K562 (cell line): ENCODE measurements around the gene TRMT1. TPM values are rescaled to one million over a fixed set of nuclear protein-coding genes. Genes with fewer than 3 reads are reported as not detected.

ENCODE experiments used
- FOXA3 ChIP-seq, 2 experiments: fragments of 450-650 bp in 1 of 2; sonication (generic) in 1 of 2; formaldehyde crosslinking; IDR thresholded peaks in 1 of 2; conservative IDR thresholded peaks in 1 of 2; 2 replicates each; pipeline versions ENCODE4 v1.4.0 to v1.8.0; 2020 to 2022; ENCODE audit warnings: mild to moderate bottlenecking in 2 of 2, missing genetic modification reagents in 1 of 2
- HNRNPK ChIP-seq: fragments of 200-400 bp; formaldehyde crosslinking; IDR thresholded peaks from one replicate; pipeline ENCODE4 v1.6.1; 2018; ENCODE audit warnings: mild to moderate bottlenecking, low read depth, low read length; ENCODE audit not compliant: poor library complexity, severe bottlenecking
- RFX7 ChIP-seq: fragments of 250-450 bp; sonication (Bioruptor Pico); IDR thresholded peaks from 2 replicates; pipeline ENCODE4 v1.5.1; 2021; ENCODE audit warnings: mild to moderate bottlenecking
- SUPT5H ChIP-seq: fragments of 450-650 bp; IDR thresholded peaks from 2 replicates; pipeline ENCODE4 v1.6.1; 2016
- YY1 ChIP-seq, 3 experiments: IDR thresholded peaks; 2 replicates each; pipeline ENCODE4 v1.6.1; 2011; ENCODE audit warnings: low read length in 2 of 3, mild to moderate bottlenecking in 2 of 3, moderate library complexity in 2 of 3, borderline replicate concordance in 1 of 3, control low read depth in 1 of 3, low read depth in 1 of 3; ENCODE audit not compliant: insufficient read depth in 3 of 3, insufficient replicate concordance in 2 of 3, control insufficient read depth in 1 of 3, insufficient read length in 1 of 3; ENCODE audit errors: extremely low read depth in 1 of 3
- ZEB2 ChIP-seq: fragments of 450-650 bp; IDR thresholded peaks from 2 replicates; pipeline ENCODE4 v1.6.1; 2016
- ZNF311 ChIP-seq: fragments of 250-450 bp; sonication (Bioruptor Pico); IDR thresholded peaks from 2 replicates; pipeline ENCODE4 v1.4.0; 2020; ENCODE audit warnings: mild to moderate bottlenecking, moderate library complexity
- ZNF717 ChIP-seq: fragments of 250-450 bp; sonication (Bioruptor Pico); IDR thresholded peaks from 2 replicates; pipeline ENCODE4 v1.5.0; 2021
- polyA plus RNA-seq, 8 experiments: library from polyadenylated mRNA; depleted of rRNA in 4 of 8; stranded (reverse) in 5 of 8; unstranded in 3 of 8; fragments of >200 nt; fragmentation: Nextera tagmentation in 2 of 8; fragmentation: Illumina TruSeq in 1 of 8; extraction: Ambion mirVana in 2 of 8; extraction: Trizol in 1 of 8; gene quantifications; 2 replicates each; pipeline versions ENCODE4 v1.2.1 to v1.2.3, GENCODE V29; 2011 to 2014; ENCODE audit warnings: inconsistent platforms in 1 of 8, missing spikeins in 1 of 8
- total RNA-seq, 7 experiments: library from RNA; depleted of rRNA in 6 of 7; stranded (reverse); fragments of >200 nt in 6 of 7; fragmentation: Illumina TruSeq in 2 of 7; extraction: Trizol in 2 of 7; gene quantifications; 2 replicates each; pipeline versions ENCODE4 v1.2.1 to v1.2.3, GENCODE V29; 2011 to 2021; ENCODE audit warnings: low replicate concordance in 1 of 7
- TF ChIP-seq, protein P1 (sequence below): sonication (generic); formaldehyde crosslinking; IDR thresholded peaks from 2 replicates; pipeline ENCODE4 v1.8.0; 2023; ENCODE audit warnings: missing genetic modification reagents, mild to moderate bottlenecking, borderline replicate concordance
- TF ChIP-seq, protein P2 (sequence below): IDR thresholded peaks from 3 replicates; pipeline ENCODE4 v1.6.1; 2011; ENCODE audit warnings: borderline replicate concordance, mild to moderate bottlenecking, moderate library complexity; ENCODE audit not compliant: insufficient read length; ENCODE audit errors: extremely low read depth

TRMT1 gene
- total and polyA plus RNA-seq, 9 of the 15 experiments (the other 6 are each of a cell fraction or from before 2014, with no cell fraction given) = 5.8 to 158 (median 54.3) TPM

DNA sequence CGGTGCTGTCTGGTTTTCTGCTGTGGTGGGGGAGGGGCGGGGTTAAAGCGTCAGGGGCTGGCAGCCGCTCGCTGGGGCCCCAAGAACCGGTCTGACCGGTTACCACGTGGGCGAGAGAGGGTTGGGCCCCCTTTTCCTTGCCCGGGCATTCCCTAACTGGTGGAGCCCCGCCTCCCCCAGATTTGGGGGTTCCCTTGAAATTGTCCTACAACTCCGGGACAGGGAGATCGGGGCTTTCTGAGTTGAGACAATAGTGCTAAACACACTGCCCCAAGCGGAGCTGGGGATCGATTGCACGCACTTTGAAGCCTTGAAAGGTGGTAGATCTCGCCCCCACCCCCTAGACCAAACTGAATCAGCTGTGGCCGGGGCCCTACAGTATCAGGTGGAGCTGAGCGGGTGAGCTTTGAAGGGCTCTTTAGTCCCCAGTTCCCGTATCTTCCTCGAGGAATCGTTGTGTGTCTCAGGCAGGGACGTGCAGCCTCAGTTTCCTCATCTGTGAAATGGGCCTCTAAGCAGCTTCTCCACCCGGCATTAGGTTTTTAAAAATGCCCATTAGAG, 38.5 kb upstream of the TRMT1 start (continued):
- TF ChIP-seq, protein P1, sequence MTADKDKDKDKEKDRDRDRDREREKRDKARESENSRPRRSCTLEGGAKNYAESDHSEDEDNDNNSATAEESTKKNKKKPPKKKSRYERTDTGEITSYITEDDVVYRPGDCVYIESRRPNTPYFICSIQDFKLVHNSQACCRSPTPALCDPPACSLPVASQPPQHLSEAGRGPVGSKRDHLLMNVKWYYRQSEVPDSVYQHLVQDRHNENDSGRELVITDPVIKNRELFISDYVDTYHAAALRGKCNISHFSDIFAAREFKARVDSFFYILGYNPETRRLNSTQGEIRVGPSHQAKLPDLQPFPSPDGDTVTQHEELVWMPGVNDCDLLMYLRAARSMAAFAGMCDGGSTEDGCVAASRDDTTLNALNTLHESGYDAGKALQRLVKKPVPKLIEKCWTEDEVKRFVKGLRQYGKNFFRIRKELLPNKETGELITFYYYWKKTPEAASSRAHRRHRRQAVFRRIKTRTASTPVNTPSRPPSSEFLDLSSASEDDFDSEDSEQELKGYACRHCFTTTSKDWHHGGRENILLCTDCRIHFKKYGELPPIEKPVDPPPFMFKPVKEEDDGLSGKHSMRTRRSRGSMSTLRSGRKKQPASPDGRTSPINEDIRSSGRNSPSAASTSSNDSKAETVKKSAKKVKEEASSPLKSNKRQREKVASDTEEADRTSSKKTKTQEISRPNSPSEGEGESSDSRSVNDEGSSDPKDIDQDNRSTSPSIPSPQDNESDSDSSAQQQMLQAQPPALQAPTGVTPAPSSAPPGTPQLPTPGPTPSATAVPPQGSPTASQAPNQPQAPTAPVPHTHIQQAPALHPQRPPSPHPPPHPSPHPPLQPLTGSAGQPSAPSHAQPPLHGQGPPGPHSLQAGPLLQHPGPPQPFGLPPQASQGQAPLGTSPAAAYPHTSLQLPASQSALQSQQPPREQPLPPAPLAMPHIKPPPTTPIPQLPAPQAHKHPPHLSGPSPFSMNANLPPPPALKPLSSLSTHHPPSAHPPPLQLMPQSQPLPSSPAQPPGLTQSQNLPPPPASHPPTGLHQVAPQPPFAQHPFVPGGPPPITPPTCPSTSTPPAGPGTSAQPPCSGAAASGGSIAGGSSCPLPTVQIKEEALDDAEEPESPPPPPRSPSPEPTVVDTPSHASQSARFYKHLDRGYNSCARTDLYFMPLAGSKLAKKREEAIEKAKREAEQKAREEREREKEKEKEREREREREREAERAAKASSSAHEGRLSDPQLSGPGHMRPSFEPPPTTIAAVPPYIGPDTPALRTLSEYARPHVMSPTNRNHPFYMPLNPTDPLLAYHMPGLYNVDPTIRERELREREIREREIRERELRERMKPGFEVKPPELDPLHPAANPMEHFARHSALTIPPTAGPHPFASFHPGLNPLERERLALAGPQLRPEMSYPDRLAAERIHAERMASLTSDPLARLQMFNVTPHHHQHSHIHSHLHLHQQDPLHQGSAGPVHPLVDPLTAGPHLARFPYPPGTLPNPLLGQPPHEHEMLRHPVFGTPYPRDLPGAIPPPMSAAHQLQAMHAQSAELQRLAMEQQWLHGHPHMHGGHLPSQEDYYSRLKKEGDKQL (CRISPR knock-in tag) = no peak; the same call in 1 of the 2 replicates
- no peak for TF ChIP-seq ZEB2
- TF ChIP-seq RFX7 (CRISPR knock-in tag) = no peak
- TF ChIP-seq SUPT5H = no peak; the same call in none of the 2 replicates
- no peak for TF ChIP-seq HNRNPK
- TF ChIP-seq ZNF717 (CRISPR knock-in tag) = 0 out of 2 replicates have a peak, but pooled peaks have one; percentile 7
- no peak for TF ChIP-seq ZNF311 (CRISPR knock-in tag)
- no peak for TF ChIP-seq YY1 (IDR thresholded peaks at IDR 0.05; ENCODE audit: borderline replicate concordance in 1 of 3, control insufficient read depth in 1 of 3, extremely low read depth in 1 of 3, insufficient read depth in 3 of 3, insufficient read length in 1 of 3, insufficient replicate concordance in 2 of 3, low read depth in 1 of 3, low read length in 2 of 3)
- TF ChIP-seq, protein P2, sequence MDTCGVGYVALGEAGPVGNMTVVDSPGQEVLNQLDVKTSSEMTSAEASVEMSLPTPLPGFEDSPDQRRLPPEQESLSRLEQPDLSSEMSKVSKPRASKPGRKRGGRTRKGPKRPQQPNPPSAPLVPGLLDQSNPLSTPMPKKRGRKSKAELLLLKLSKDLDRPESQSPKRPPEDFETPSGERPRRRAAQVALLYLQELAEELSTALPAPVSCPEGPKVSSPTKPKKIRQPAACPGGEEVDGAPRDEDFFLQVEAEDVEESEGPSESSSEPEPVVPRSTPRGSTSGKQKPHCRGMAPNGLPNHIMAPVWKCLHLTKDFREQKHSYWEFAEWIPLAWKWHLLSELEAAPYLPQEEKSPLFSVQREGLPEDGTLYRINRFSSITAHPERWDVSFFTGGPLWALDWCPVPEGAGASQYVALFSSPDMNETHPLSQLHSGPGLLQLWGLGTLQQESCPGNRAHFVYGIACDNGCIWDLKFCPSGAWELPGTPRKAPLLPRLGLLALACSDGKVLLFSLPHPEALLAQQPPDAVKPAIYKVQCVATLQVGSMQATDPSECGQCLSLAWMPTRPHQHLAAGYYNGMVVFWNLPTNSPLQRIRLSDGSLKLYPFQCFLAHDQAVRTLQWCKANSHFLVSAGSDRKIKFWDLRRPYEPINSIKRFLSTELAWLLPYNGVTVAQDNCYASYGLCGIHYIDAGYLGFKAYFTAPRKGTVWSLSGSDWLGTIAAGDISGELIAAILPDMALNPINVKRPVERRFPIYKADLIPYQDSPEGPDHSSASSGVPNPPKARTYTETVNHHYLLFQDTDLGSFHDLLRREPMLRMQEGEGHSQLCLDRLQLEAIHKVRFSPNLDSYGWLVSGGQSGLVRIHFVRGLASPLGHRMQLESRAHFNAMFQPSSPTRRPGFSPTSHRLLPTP = no peak
- TF ChIP-seq FOXA3 (CRISPR knock-in tag; conservative IDR thresholded peaks at IDR 0.05 in 1 of 2, IDR thresholded peaks at IDR 0.05 in 1 of 2) = no peak
